ENCODE data around the gene FNDC3A.

Gene FNDC3A

DNA sequence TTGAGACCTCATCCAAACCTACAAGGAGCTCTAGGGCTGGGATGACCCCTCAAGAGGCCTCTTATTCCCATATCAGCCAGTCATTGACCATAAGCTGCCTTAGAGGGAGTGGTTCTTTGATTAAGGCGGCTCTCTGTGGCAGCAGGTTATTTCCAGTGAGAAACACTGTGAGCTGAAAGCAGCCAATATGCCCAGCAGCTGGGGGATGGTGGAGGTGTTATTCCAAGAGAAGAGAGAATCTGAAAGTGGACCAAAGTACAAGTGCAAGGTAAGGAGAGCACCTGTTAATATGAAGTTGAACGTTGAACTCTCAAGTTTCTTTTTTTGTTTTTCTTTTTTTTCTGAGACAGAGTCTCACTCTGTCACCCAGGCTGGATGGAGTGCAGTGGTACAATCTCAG lies 20.2 kb upstream of the FNDC3A start:
- H3K4me3 ChIP-seq (replicated peaks; ENCODE audit: low read depth, low read length) = no peak overlapping the region
- TF ChIP-seq, protein P1, sequence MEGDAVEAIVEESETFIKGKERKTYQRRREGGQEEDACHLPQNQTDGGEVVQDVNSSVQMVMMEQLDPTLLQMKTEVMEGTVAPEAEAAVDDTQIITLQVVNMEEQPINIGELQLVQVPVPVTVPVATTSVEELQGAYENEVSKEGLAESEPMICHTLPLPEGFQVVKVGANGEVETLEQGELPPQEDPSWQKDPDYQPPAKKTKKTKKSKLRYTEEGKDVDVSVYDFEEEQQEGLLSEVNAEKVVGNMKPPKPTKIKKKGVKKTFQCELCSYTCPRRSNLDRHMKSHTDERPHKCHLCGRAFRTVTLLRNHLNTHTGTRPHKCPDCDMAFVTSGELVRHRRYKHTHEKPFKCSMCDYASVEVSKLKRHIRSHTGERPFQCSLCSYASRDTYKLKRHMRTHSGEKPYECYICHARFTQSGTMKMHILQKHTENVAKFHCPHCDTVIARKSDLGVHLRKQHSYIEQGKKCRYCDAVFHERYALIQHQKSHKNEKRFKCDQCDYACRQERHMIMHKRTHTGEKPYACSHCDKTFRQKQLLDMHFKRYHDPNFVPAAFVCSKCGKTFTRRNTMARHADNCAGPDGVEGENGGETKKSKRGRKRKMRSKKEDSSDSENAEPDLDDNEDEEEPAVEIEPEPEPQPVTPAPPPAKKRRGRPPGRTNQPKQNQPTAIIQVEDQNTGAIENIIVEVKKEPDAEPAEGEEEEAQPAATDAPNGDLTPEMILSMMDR (IDR thresholded peaks at IDR 0.05; ENCODE audit: low read length, missing control alignments) = no peak
- no peak for DNase-seq (ENCODE audit: low read depth)

DNA sequence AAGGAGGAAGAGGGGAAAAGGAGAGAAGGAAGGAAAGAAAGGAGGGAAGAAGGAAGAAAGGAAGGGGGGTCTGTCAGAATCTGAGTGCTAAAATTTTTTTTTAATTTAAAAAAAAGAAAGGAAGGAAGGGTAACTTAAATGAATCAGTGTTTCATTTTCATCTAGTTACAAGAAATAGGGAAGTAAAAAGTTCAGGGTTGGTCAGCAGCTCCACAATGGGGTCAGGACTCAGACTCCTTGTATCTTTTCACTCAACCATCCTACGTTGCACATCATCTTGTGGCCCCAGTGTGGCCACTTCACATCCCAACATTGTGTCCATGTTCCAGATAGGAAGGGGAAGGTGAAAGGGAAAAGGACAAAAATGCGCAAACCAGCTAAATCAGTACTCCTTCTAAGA lies 14.3 kb upstream of the FNDC3A start:
- DNase-seq (ENCODE audit: low read depth) = no peak
- no peak overlapping the region for H3K4me3 ChIP-seq (replicated peaks; ENCODE audit: low read depth, low read length)
- TF ChIP-seq, protein P1 (IDR thresholded peaks at IDR 0.05; ENCODE audit: low read length, missing control alignments) = no peak

DNA sequence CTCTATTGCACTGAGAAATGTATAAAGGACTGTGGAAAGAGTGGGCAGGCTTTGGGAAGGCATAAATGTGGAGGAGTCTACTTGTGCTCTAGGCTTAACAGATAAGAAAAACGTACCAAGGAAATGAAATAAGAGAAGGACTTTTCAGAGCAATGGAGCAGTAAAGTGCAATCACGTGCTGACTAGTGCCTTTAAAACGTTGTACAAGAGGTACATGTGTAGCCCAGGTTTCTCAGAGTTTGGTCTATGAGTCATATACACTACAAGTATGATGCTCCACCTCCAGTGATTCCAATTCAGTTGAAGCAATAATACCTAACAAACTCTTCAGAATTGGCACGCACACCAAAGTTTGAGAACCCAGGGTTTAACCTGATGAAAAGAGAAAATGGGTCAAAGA lies 13.4 kb upstream of the FNDC3A start:
- no peak overlapping the region for H3K4me3 ChIP-seq (replicated peaks; ENCODE audit: low read depth, low read length)
- DNase-seq (ENCODE audit: low read depth) = peak; percentile 39
- TF ChIP-seq, protein P1 (IDR thresholded peaks at IDR 0.05; ENCODE audit: low read length, missing control alignments) = no peak

DNA sequence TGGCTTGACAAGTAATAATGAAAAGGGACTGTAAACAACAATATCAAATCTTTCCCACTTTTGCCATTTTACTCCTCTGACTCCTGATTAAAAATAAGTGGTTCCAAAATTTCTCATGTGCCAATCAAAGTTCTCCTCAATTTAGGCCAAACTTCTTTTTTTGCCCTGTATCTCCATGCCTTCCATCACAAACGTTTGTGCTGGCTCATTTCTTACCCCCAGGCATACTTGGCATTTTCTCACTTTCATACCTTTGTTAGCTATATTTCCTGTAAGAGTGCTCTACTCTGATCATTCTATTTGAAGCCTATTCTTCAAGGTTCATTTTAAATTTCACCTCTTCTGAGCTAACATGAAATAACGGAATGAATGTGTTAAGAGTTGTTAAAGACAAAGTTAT lies 10.0 kb upstream of the FNDC3A start:
- TF ChIP-seq, protein P1 (IDR thresholded peaks at IDR 0.05; ENCODE audit: low read length, missing control alignments) = no peak
- no peak for DNase-seq (ENCODE audit: low read depth)
- H3K4me3 ChIP-seq (replicated peaks; ENCODE audit: low read depth, low read length) = no peak overlapping the region

DNA sequence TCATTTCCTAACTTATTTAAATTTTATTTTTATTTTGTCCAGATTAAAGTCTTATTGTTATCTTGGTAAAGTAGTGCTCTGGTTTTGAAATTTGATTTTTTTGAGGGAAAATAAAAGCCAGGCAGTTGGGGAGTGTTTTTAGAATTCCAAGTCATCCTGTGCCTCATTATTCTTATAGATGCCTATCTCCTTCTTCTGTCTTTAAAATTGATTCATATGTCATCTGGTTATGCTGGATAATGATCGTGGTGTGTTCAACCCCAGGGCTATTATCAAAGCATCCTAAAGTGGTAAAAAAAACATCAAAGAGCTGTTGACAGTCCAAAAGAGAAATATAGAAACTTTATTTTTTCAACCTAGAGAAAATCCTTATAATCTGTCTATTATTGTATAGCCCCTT lies 6.0 kb upstream of the FNDC3A start:
- DNase-seq (ENCODE audit: low read depth) = no peak
- TF ChIP-seq, protein P1 (IDR thresholded peaks at IDR 0.05; ENCODE audit: low read length, missing control alignments) = no peak

DNA sequence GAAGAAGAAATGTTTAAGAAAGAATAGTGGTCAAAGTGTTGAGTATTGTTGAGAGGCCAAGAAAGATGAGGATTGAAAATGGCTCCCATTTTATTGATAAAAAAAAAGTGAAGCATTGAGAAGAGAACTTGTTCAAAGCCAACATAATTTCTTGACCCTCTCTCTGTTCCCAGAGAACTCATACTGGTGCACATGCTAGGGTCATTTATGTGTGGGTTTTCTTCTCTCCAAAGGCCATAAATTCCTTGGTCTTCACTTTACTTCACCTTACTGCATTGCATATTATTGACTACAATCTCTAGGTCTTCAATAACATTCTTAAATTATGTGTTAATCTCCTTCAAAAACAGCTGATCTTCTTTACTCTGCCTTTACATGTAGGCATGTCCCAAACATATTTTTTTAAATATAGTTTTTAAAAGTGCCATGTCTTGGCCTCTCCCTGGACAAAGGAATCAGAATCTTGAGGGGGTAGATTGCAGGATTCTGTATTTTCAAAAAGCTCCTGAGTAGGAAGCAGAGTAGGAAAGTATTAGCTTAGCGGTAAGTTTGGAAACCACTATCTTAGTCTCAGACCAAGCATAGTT lies 1.8 kb upstream of the FNDC3A start:
- H3K4me3 ChIP-seq (replicated peaks; ENCODE audit: low read depth, low read length) = no peak overlapping the region
- DNase-seq (ENCODE audit: low read depth) = no peak
- TF ChIP-seq, protein P1 (IDR thresholded peaks at IDR 0.05; ENCODE audit: low read length, missing control alignments) = no peak

More for the DNA sequence above, 6.0 kb upstream of the FNDC3A start:
- H3K4me3 ChIP-seq (replicated peaks; ENCODE audit: low read depth, low read length) = no peak overlapping the region

All from fibroblast of pulmonary artery (primary cell).